SU-DHL-6 (cell line): ENCODE results near the gene SBNO2.

Source experiments
- H2AFZ ChIP-seq: fragments of 200-600 bp; sonication (generic); 2 replicates; pipeline ENCODE4 v1.6.1; 2014; ENCODE audit warnings: low read depth, mild to moderate bottlenecking, moderate library complexity, mixed read lengths, antibody characterized with exemption, low read length; ENCODE audit not compliant: severe bottlenecking
- H3F3A ChIP-seq: fragments of 200-600 bp; shearing (Covaris generic); 2 replicates; pipeline ENCODE4 v1.6.0; 2016; ENCODE audit warnings: antibody characterized with exemption, mild to moderate bottlenecking; ENCODE audit not compliant: insufficient read depth
- H3K27ac ChIP-seq: fragments of 200-600 bp; sonication (generic); 2 replicates; pipeline ENCODE4 v1.5.1; 2016; ENCODE audit warnings: low read depth, mild to moderate bottlenecking, low read length, moderate library complexity, mixed read lengths
- H3K27me3 ChIP-seq: fragments of 200-600 bp; sonication (generic), shearing (Covaris generic); 2 replicates; pipeline ENCODE4 v1.6.0; 2014; ENCODE audit warnings: mild to moderate bottlenecking, low read length
- H3K36me3 ChIP-seq: fragments of 200-600 bp; sonication (generic); 2 replicates; pipeline ENCODE4 v1.6.1; 2014; ENCODE audit warnings: mild to moderate bottlenecking, low read length, mixed read lengths
- H3K4me2 ChIP-seq: fragments of 300-600, 200-600 bp; shearing (Covaris generic), sonication (generic); 2 replicates; pipeline ENCODE4 v1.6.0; 2014; ENCODE audit warnings: low read length, low read depth, mild to moderate bottlenecking; ENCODE audit not compliant: poor library complexity, severe bottlenecking
- H3K4me3 ChIP-seq: fragments of 200-600 bp; sonication (generic); 2 replicates; pipeline ENCODE4 v1.5.1; 2014; ENCODE audit warnings: antibody characterized with exemption, low read length, mild to moderate bottlenecking, mixed read lengths; ENCODE audit not compliant: insufficient read depth, poor library complexity, severe bottlenecking
- H3K79me2 ChIP-seq: fragments of 200-600 bp; sonication (generic); 2 replicates; pipeline ENCODE4 v1.6.1; 2014; ENCODE audit warnings: mild to moderate bottlenecking, low read length, moderate library complexity; ENCODE audit not compliant: insufficient read depth
- H3K9ac ChIP-seq: fragments of 200-600 bp; sonication (generic); 2 replicates; pipeline ENCODE4 v1.7.0; 2014; ENCODE audit warnings: mild to moderate bottlenecking, low read length
- H3K9me2 ChIP-seq: fragments of 200-600 bp; sonication (generic); replicated peaks from 2 replicates; pipeline ENCODE4 v1.6.1; 2014; ENCODE audit warnings: low read length; ENCODE audit not compliant: insufficient read depth
- H3K9me3 ChIP-seq: fragments of 200-600 bp; sonication (generic); 2 replicates; pipeline ENCODE4 v1.6.1; 2014; ENCODE audit warnings: low read length, mixed read lengths; ENCODE audit not compliant: insufficient read depth
- H4K20me1 ChIP-seq: fragments of 200-600 bp; sonication (generic); 2 replicates; pipeline ENCODE4 v1.6.1; 2014; ENCODE audit warnings: low read depth, mild to moderate bottlenecking, antibody characterized with exemption, low read length, moderate library complexity, mixed read lengths
- EZH2phosphoT487 ChIP-seq: fragments of 200-600 bp; sonication (generic), shearing (Covaris generic); conservative IDR thresholded peaks from 2 replicates; pipeline ENCODE4 v1.6.1; 2018; ENCODE audit warnings: mild to moderate bottlenecking, antibody characterized with exemption, low read length, moderate library complexity, mixed read lengths
- TF ChIP-seq, protein P1 (sequence below): fragments of 200-600 bp; sonication (generic); IDR thresholded peaks from one replicate; pipeline ENCODE4 v1.5.1; 2017; ENCODE audit warnings: antibody characterized with exemption, mild to moderate bottlenecking, low read length, moderate library complexity; ENCODE audit not compliant: insufficient read depth, poor library complexity, severe bottlenecking

SBNO2 gene

DNA sequence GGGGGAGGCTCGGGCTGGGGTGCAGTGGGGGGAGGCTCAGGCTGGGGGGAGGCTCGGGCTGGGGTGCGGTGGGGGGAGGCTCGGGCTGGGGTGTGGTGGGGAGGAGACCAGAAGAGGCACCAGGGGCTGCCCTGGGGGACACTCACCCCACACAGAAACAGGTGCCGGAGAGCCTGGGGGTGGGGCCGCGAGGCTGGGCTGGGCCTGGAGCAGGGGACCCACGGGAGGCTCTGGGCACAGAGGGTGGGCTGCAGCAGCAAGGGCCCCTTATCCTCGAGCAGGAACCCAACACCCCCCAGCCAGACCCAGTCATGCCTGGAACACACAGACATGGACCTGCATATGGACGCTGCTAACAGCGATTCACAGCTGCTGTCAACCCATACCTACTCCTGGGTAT, 35.9 kb downstream of the SBNO2 start:
- Histone ChIP-seq H3K79me2 (no peaks in the 10 kb centered on the region), H3K4me3 (no peak overlapping the region), H3F3A (no peaks in the 10 kb centered on the region), H3K9me2 (no peaks in the 10 kb centered on the region), H3K9me3 (no peaks in the 10 kb centered on the region), H3K9ac (no peak overlapping the region), H2AFZ (no peak overlapping the region), H3K4me2 (no peak overlapping the region), H3K27me3 (no peaks in the 10 kb centered on the region), H3K27ac (no peak overlapping the region), H3K36me3 (no peaks in the 10 kb centered on the region), H4K20me1 (no peaks in the 10 kb centered on the region)
- TF ChIP-seq EZH2phosphoT487, result no peak
- TF ChIP-seq, protein P1, sequence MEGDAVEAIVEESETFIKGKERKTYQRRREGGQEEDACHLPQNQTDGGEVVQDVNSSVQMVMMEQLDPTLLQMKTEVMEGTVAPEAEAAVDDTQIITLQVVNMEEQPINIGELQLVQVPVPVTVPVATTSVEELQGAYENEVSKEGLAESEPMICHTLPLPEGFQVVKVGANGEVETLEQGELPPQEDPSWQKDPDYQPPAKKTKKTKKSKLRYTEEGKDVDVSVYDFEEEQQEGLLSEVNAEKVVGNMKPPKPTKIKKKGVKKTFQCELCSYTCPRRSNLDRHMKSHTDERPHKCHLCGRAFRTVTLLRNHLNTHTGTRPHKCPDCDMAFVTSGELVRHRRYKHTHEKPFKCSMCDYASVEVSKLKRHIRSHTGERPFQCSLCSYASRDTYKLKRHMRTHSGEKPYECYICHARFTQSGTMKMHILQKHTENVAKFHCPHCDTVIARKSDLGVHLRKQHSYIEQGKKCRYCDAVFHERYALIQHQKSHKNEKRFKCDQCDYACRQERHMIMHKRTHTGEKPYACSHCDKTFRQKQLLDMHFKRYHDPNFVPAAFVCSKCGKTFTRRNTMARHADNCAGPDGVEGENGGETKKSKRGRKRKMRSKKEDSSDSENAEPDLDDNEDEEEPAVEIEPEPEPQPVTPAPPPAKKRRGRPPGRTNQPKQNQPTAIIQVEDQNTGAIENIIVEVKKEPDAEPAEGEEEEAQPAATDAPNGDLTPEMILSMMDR, result no peak

DNA sequence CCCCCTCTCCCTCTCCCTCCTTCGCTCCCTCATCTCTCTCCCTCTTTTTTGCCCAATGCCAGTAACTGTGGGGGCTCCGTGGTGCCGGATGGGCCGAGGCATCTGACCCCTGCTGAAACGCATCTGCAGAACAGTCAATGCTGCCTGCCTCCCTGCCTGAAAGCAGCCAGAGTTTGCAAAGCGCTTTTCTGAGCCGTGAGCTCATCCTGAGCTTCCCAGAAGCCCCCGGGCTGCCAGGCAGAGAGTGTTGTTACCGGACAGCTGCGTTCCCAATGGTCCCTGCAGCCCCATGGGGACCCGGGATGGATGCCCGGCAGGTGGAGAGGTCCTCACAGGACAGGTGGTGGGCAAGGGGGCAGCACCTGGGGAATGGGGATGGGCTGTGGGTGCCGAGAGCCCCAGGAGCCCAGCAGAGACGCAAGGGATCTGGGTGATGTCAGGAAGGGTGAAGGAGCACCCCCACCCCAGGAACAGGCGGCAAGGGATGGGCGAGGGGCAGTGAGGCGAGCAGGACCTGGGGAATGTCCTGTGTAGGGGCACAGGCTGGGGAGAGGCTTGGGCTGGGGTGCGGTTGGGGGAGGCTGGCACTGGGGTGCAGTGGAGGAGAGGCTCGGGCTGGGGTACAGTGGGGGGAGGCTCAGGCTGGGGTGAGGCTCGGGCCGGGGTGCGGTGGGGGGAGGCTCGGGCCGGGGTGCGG, 37.3 kb downstream of the SBNO2 start:
- no peaks in the 10 kb centered on the region for H3K9me3 ChIP-seq
- no peaks in the 10 kb centered on the region for H4K20me1 ChIP-seq
- no peak overlapping the region for H2AFZ ChIP-seq
- no peaks in the 10 kb centered on the region for H3F3A ChIP-seq
- no peaks in the 10 kb centered on the region for H3K27me3 ChIP-seq
- no peaks in the 10 kb centered on the region for H3K36me3 ChIP-seq
- H3K79me2 ChIP-seq, result no peaks in the 10 kb centered on the region
- H3K4me2 ChIP-seq, result no peak overlapping the region
- H3K4me3 ChIP-seq, result no peak overlapping the region
- TF ChIP-seq, protein P1, result no peak
- no peak for TF ChIP-seq EZH2phosphoT487
- no peaks in the 10 kb centered on the region for H3K9me2 ChIP-seq
- no peak overlapping the region for H3K27ac ChIP-seq
- H3K9ac ChIP-seq, result no peak overlapping the region

DNA sequence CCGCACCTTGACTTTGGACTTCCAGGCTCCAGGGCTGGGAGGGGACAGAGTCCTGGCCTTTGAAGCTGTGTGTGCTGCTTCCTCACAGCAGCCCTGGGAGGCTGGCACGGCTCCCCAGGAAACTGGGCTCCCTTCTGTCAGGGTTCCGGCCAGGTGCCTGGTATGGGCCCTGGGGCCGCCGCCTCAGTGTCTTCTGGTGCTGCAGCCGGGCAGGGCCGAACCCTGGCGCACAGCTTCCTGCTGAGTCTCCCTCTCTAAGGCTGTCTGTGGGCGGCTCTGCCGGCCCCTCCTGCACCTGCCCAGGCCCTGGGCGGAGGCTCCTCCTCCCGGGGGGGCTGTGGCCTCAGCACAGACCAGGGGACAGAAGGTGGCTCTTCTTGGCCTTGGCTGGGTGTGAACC, 37.9 kb downstream of the SBNO2 start:
- no peaks in the 10 kb centered on the region for H3F3A ChIP-seq
- H3K9me2 ChIP-seq, result no peaks in the 10 kb centered on the region
- no peak overlapping the region for H3K9ac ChIP-seq
- H3K27ac ChIP-seq, result no peak overlapping the region
- no peaks in the 10 kb centered on the region for H3K9me3 ChIP-seq
- H3K79me2 ChIP-seq, result no peaks in the 10 kb centered on the region
- no peak overlapping the region for H3K4me3 ChIP-seq
- no peaks in the 10 kb centered on the region for H3K36me3 ChIP-seq
- TF ChIP-seq EZH2phosphoT487, result no peak
- TF ChIP-seq, protein P1, result no peak
- H3K27me3 ChIP-seq, result no peaks in the 10 kb centered on the region
- no peak overlapping the region for H2AFZ ChIP-seq
- no peak overlapping the region for H3K4me2 ChIP-seq
- H4K20me1 ChIP-seq, result no peaks in the 10 kb centered on the region
